K562 (cell line): ENCODE data around the gene CACTIN. TPM values are rescaled to one million over a fixed set of nuclear protein-coding genes. Genes with fewer than 3 reads are reported as not detected.

Source experiments
- ATAC-seq: fragments of 200-7000 bp; cut with Tn5 transposase; 3 replicates; pipeline ENCODE4 v1.9.1; 2020; ENCODE audit warnings: moderate library complexity
- BruUV-seq: library from RNA; stranded (reverse); fragments of 400-500 nt; replicated peaks from 2 replicates; lab custom pipeline; 2021; lab: Mats Ljungman, UMichigan
- CTCF ChIA-PET: fragments of 300-600 bp; formaldehyde crosslinking; extraction: SDS; loops from one replicate; lab custom pipeline; 2021; ENCODE audit warnings: low intra/inter-chr PET ratio; lab: Yijun Ruan, JAX
- POLR2A ChIA-PET: fragments of 300-600, 350-650 bp; sonication (Branson Sonifier 250); formaldehyde crosslinking; extraction: SDS; loops from one replicate; lab custom pipeline; 2021; ENCODE audit warnings: antibody characterized with exemption, inconsistent platforms; lab: Yijun Ruan, JAX
- DNase-seq, 4 experiments: peaks; one replicate each; pipeline versions ENCODE4 v3.0.0 to v3.0.0-alpha.2; 2011 to 2018; ENCODE audit warnings: low spot score in 3 of 4, mixed read lengths in 3 of 4; ENCODE audit errors: extremely low read depth in 1 of 4
- FAIRE-seq: peaks from 2 replicates; lab custom pipeline; 2011; peaks lifted over from hg19 to GRCh38; lab: Jason Lieb, UNC
- H2AFZ ChIP-seq: 2 replicates; pipeline ENCODE4 v1.6.0; 2011; ENCODE audit warnings: low read depth, low read length, control low read depth, inconsistent platforms
- H3K27ac ChIP-seq: fragments of 200-600 bp; 3 replicates; pipeline ENCODE4 v1.8.0; 2011; ENCODE audit warnings: low read depth, mild to moderate bottlenecking, control low read depth, inconsistent platforms, low read length, moderate library complexity, mixed read lengths; ENCODE audit errors: extremely low read depth
- H3K27me3 ChIP-seq, 2 experiments: fragments of 300-600 bp in 1 of 2; 2 replicates in 1 of 2; 3 replicates in 1 of 2; pipeline versions ENCODE4 v1.6.0 to v1.8.0; 2011; ENCODE audit warnings: inconsistent platforms in 2 of 2, low read length in 2 of 2, mild to moderate bottlenecking in 1 of 2, mixed read lengths in 1 of 2, moderate library complexity in 1 of 2; ENCODE audit not compliant: control insufficient read depth in 2 of 2, insufficient read depth in 2 of 2
- H3K36me3 ChIP-seq: fragments of 300-600 bp; 3 replicates; pipeline ENCODE4 v1.8.0; 2011; ENCODE audit warnings: mild to moderate bottlenecking, low read length, inconsistent platforms; ENCODE audit not compliant: control insufficient read depth, insufficient read depth
- H3K4me1 ChIP-seq, 2 experiments: fragments of 200-600 bp in 1 of 2; replicated peaks in 1 of 2; 2 replicates in 1 of 2; 3 replicates in 1 of 2; pipeline versions ENCODE4 v1.5.1 to v1.8.0; 2011; ENCODE audit warnings: inconsistent platforms in 2 of 2, low read length in 2 of 2, mild to moderate bottlenecking in 1 of 2, mixed read lengths in 1 of 2, moderate library complexity in 1 of 2; ENCODE audit not compliant: control insufficient read depth in 2 of 2, insufficient read depth in 2 of 2
- H3K4me2 ChIP-seq: 2 replicates; pipeline ENCODE4 v1.6.1; 2011; ENCODE audit warnings: low read length, control low read depth, inconsistent platforms, mixed read lengths; ENCODE audit not compliant: insufficient read depth
- H3K4me3 ChIP-seq: fragments of 200-600 bp; sonication (generic), shearing (Covaris generic); 2 replicates; pipeline ENCODE4 v1.5.1; 2016; ENCODE audit warnings: control low read depth, inconsistent platforms
- H3K79me2 ChIP-seq: fragments of 200-600 bp; 3 replicates; pipeline ENCODE4 v1.8.0; 2011; ENCODE audit warnings: low read length, inconsistent platforms; ENCODE audit not compliant: control insufficient read depth, insufficient read depth
- H3K9ac ChIP-seq, 2 experiments: 2 replicates each; pipeline versions ENCODE4 v1.6.0 to v1.6.1; 2011; ENCODE audit warnings: low read depth in 2 of 2, low read length in 2 of 2, control low read depth in 1 of 2, inconsistent platforms in 1 of 2, mild to moderate bottlenecking in 1 of 2, mixed read lengths in 1 of 2; ENCODE audit not compliant: insufficient read depth in 1 of 2
- H3K9me1 ChIP-seq: one replicate; pipeline ENCODE4 v1.6.0; 2011; ENCODE audit warnings: inconsistent platforms, mild to moderate bottlenecking, low read length, moderate library complexity; ENCODE audit not compliant: control insufficient read depth, insufficient read depth
- H3K9me3 ChIP-seq: replicated peaks from 2 replicates; pipeline ENCODE4 v1.5.1; 2011; ENCODE audit warnings: low read depth, low read length, inconsistent platforms; ENCODE audit not compliant: control insufficient read depth, insufficient read depth
- H4K20me1 ChIP-seq: replicated peaks from 2 replicates; pipeline ENCODE4 v1.6.1; 2011; ENCODE audit warnings: low read length, inconsistent platforms, mixed read lengths; ENCODE audit not compliant: control insufficient read depth, insufficient read depth
- ARNT ChIP-seq, 2 experiments: fragments of 450-650 bp; IDR thresholded peaks; 2 replicates each; pipeline ENCODE4 v1.6.1; 2016; ENCODE audit warnings: mild to moderate bottlenecking in 1 of 2
- CBX1 ChIP-seq: sonication (generic); IDR thresholded peaks from 2 replicates; pipeline ENCODE4 v1.6.1; 2016; ENCODE audit warnings: antibody characterized with exemption, low read depth, mild to moderate bottlenecking
- CEBPG ChIP-seq, 3 experiments: fragments of 200-800 bp in 1 of 3; sonication (Bioruptor generic) in 1 of 3; sonication (generic) in 1 of 3; formaldehyde crosslinking in 1 of 3; IDR thresholded peaks in 2 of 3; conservative IDR thresholded peaks in 1 of 3; 2 replicates each; pipeline versions ENCODE4 v1.6.1 to v1.8.0; 2016 to 2022; ENCODE audit warnings: missing compliant biosample characterization in 2 of 3, missing genetic modification characterization in 2 of 3, mild to moderate bottlenecking in 1 of 3, missing genetic modification reagents in 1 of 3
- HDAC8 ChIP-seq: fragments of 450-650 bp; IDR thresholded peaks from 2 replicates; pipeline ENCODE4 v1.6.1; 2016; ENCODE audit warnings: mild to moderate bottlenecking, missing genetic modification characterization, moderate library complexity, missing compliant biosample characterization
- MAFF ChIP-seq: IDR thresholded peaks from 2 replicates; pipeline ENCODE4 v1.6.1; 2012; ENCODE audit warnings: low read length, improper control_type of control experiment
- MAZ ChIP-seq, 2 experiments: fragments of 450-650 bp in 1 of 2; sonication (generic) in 1 of 2; formaldehyde crosslinking; IDR thresholded peaks in 1 of 2; conservative IDR thresholded peaks in 1 of 2; 2 replicates each; pipeline versions ENCODE4 v1.4.0 to v1.5.0; 2020; ENCODE audit warnings: mild to moderate bottlenecking in 1 of 2, missing genetic modification reagents in 1 of 2
- WHSC1 ChIP-seq: IDR thresholded peaks from one replicate; pipeline ENCODE4 v1.6.1; 2012; ENCODE audit warnings: low read length, control low read depth, inconsistent platforms
- ZNF121 ChIP-seq: sonication (generic); formaldehyde crosslinking; conservative IDR thresholded peaks from 2 replicates; pipeline ENCODE4 v1.8.0; 2022; ENCODE audit warnings: missing genetic modification reagents
- ZNF232 ChIP-seq: sonication (generic); formaldehyde crosslinking; IDR thresholded peaks from 2 replicates; pipeline ENCODE4 v1.8.0; 2022; ENCODE audit warnings: mild to moderate bottlenecking, missing genetic modification reagents
- ZNF77 ChIP-seq: fragments of 250-450 bp; sonication (Bioruptor Pico); IDR thresholded peaks from 2 replicates; pipeline ENCODE4 v1.5.0; 2020
- WGBS: fragments of 100-300 bp; shearing (Covaris generic); methylation state at CpG from one replicate; pipeline ENCODE4 v1.1.6; 2016; ENCODE audit warnings: low coverage, mixed read lengths; ENCODE audit not compliant: insufficient coverage; ENCODE audit errors: missing lambda C conversion rate; 5-methylcytosine and 5-hydroxymethylcytosine counted together
- in situ Hi-C: fragments of 300-500 bp; cut with MboI; formaldehyde crosslinking; loops from 4 replicates; pipeline ENCODE4 v1.15.0; 2018; ENCODE audit warnings: inconsistent platforms, mixed read lengths
- intact Hi-C: fragments of 100-400 bp; cut with micrococcal nuclease; formaldehyde crosslinking; loops from 2 replicates; pipeline ENCODE4 v1.14.2; 2022
- polyA plus RNA-seq, 8 experiments: library from polyadenylated mRNA; depleted of rRNA in 4 of 8; stranded (reverse) in 5 of 8; unstranded in 3 of 8; fragments of >200 nt; fragmentation: Nextera tagmentation in 2 of 8; fragmentation: Illumina TruSeq in 1 of 8; extraction: Ambion mirVana in 2 of 8; extraction: Trizol in 1 of 8; gene quantifications; 2 replicates each; pipeline versions ENCODE4 v1.2.1 to v1.2.3, GENCODE V29; 2011 to 2014; ENCODE audit warnings: inconsistent platforms in 1 of 8, missing spikeins in 1 of 8
- total RNA-seq, 7 experiments: library from RNA; depleted of rRNA in 6 of 7; stranded (reverse); fragments of >200 nt in 6 of 7; fragmentation: Illumina TruSeq in 2 of 7; extraction: Trizol in 2 of 7; gene quantifications; 2 replicates each; pipeline versions ENCODE4 v1.2.1 to v1.2.3, GENCODE V29; 2011 to 2021; ENCODE audit warnings: low replicate concordance in 1 of 7

Gene CACTIN
- total and polyA plus RNA-seq, 9 of the 15 experiments (the other 6 are each of a cell fraction or from before 2014, with no cell fraction given): 0.15 to 49.2 (median 15.0) TPM

GRCh38 chr19:3641515-3642269 is 15.1 kb upstream of the CACTIN start (continued):
- TF ChIP-seq ARNT (IDR thresholded peaks at IDR 0.05) (no peak), CEBPG (CRISPR knock-in tag; IDR thresholded peaks at IDR 0.05) (no peak), CEBPG (tag; conservative IDR thresholded peaks at IDR 0.05 in 1 of 2, IDR thresholded peaks at IDR 0.05 in 1 of 2) (no peak), HDAC8 (no peak), CBX1 (no peak), WHSC1 (no peak), MAZ (CRISPR knock-in tag; conservative IDR thresholded peaks at IDR 0.05 in 1 of 2, IDR thresholded peaks at IDR 0.05 in 1 of 2) (no peak)

GRCh38 chr19:3639479-3639878 is 12.9 kb upstream of the CACTIN start:
- CTCF ChIA-PET: no interaction called here
- H3K36me3 ChIP-seq: peaks cover 30% of the 10 kb centered on the region; the same call in 1 of the 3 replicates
- intact Hi-C loops: no loop called here
- in situ Hi-C loops: no loop called here
- no peak overlapping the region for H3K27ac ChIP-seq
- H3K9me3 ChIP-seq: no peaks in the 10 kb centered on the region
- H3K9me1 ChIP-seq: peaks cover 4% of the 10 kb centered on the region
- no peaks in the 10 kb centered on the region for H3K79me2 ChIP-seq
- ATAC-seq: no peak
- FAIRE-seq: no peak
- no peak overlapping the region for H2AFZ ChIP-seq
- 98% methylated on average over 10 of the region's 13 CpGs for WGBS
- TF ChIP-seq ZNF77 (CRISPR knock-in tag): no peak
- no peak for TF ChIP-seq ZNF232 (CRISPR knock-in tag)
- TF ChIP-seq ZNF121 (CRISPR knock-in tag): peak; percentile 92
- TF ChIP-seq MAFF: no peak
- TF ChIP-seq, all 486 proteins: peak for 1
- Histone ChIP-seq H4K20me1 (no peaks in the 10 kb centered on the region), H3K4me2 (no peak overlapping the region), H3K9ac (peak overlapping the region in 1 of 2 experiments; percentile 58; a peak in 1 of 4 replicates), H3K27me3 (no peaks in the 10 kb centered on the region), H3K4me1 (peaks cover 0 to 54% of the 10 kb centered on the region in 2 experiments; a peak in 3 of 5 replicates), H3K4me3 (no peak overlapping the region)
- no TSS peak for BruUV-seq
- DNase-seq: no peak
- POLR2A ChIA-PET: no interaction called here
